HEK293 (cell line): ENCODE data around the gene KCNMA1.

Experiments used
- CTCF ChIA-PET: fragments of 350-600 bp; formaldehyde crosslinking; extraction: SDS; loops from one replicate; lab custom pipeline; 2021; ENCODE audit warnings: antibody characterized with exemption; lab: Yijun Ruan, JAX
- POLR2A ChIA-PET: fragments of 300-600 bp; formaldehyde crosslinking; extraction: SDS; loops from one replicate; lab custom pipeline; 2020; ENCODE audit warnings: antibody characterized with exemption, inconsistent platforms; lab: Yijun Ruan, JAX
- H3K27ac ChIP-seq: fragments of 200-500 bp; sonication (Bioruptor generic); 2 replicates; pipeline ENCODE4 v1.5.1; 2014; ENCODE audit warnings: low read depth, low read length, control low read depth, inconsistent platforms; ENCODE audit errors: extremely low read depth
- H3K36me3 ChIP-seq, 2 experiments: fragments of 200-500 bp in 1 of 2; sonication (Bioruptor generic) in 1 of 2; 1 replicate in 1 of 2; 2 replicates in 1 of 2; pipeline ENCODE4 v1.5.1; 2014 to 2017; ENCODE audit warnings: inconsistent platforms in 2 of 2, low read length in 2 of 2; ENCODE audit not compliant: control insufficient read depth in 2 of 2, insufficient read depth in 1 of 2
- H3K4me1 ChIP-seq: fragments of 200-500 bp; sonication (Bioruptor generic); 2 replicates; pipeline ENCODE4 v1.5.1; 2014; ENCODE audit warnings: mild to moderate bottlenecking, low read length, inconsistent platforms; ENCODE audit not compliant: control insufficient read depth, insufficient read depth
- H3K4me3 ChIP-seq: 2 replicates; pipeline ENCODE4 v1.5.1; 2011; ENCODE audit warnings: low read depth, mild to moderate bottlenecking, control low read depth, low read length, moderate library complexity
- H3K9me3 ChIP-seq: fragments of 200-500 bp; sonication (Bioruptor generic); 2 replicates; pipeline ENCODE4 v1.5.1; 2014; ENCODE audit warnings: low read depth, low read length, inconsistent platforms; ENCODE audit not compliant: control insufficient read depth, insufficient read depth
- GLIS1 ChIP-seq: fragments of 450-650 bp; formaldehyde crosslinking; IDR thresholded peaks from 2 replicates; pipeline ENCODE4 v1.5.1; 2016; ENCODE audit warnings: missing biosample characterization, missing genetic modification characterization
- IKZF3 ChIP-seq: fragments of 450-650 bp; IDR thresholded peaks from 2 replicates; pipeline ENCODE4 v1.5.0; 2018; ENCODE audit warnings: missing biosample characterization, mild to moderate bottlenecking, missing genetic modification characterization, moderate library complexity
- SETDB1 ChIP-seq: IDR thresholded peaks from one replicate; pipeline ENCODE4 v1.6.1; 2017; ENCODE audit warnings: mild to moderate bottlenecking, low read length, moderate library complexity, mixed read lengths; ENCODE audit not compliant: insufficient read length
- TSHZ1 ChIP-seq: fragments of 450-650 bp; formaldehyde crosslinking; IDR thresholded peaks from 2 replicates; pipeline ENCODE4 v1.5.1; 2016; ENCODE audit warnings: missing biosample characterization, missing genetic modification characterization, borderline replicate concordance
- ZBTB10 ChIP-seq: fragments of 450-650 bp; formaldehyde crosslinking; IDR thresholded peaks from 2 replicates; pipeline ENCODE4 v1.5.1; 2016; ENCODE audit warnings: missing biosample characterization, missing genetic modification characterization
- ZFP69B ChIP-seq: fragments of 450-650 bp; formaldehyde crosslinking; IDR thresholded peaks from 2 replicates; pipeline ENCODE4 v1.5.1; 2016; ENCODE audit warnings: missing biosample characterization, missing genetic modification characterization
- ZNF114 ChIP-seq: fragments of 450-650 bp; formaldehyde crosslinking; IDR thresholded peaks from 2 replicates; pipeline ENCODE4 v1.5.0; 2017; ENCODE audit warnings: missing biosample characterization, missing genetic modification characterization
- ZNF214 ChIP-seq: fragments of 450-650 bp; formaldehyde crosslinking; IDR thresholded peaks from 2 replicates; pipeline ENCODE4 v1.5.1; 2017; ENCODE audit warnings: missing biosample characterization, mild to moderate bottlenecking, missing genetic modification characterization, borderline replicate concordance
- ZNF513 ChIP-seq: fragments of 450-650 bp; IDR thresholded peaks from 2 replicates; pipeline ENCODE4 v1.5.1; 2018; ENCODE audit warnings: missing biosample characterization, missing genetic modification characterization
- ZNF514 ChIP-seq: fragments of 450-650 bp; formaldehyde crosslinking; IDR thresholded peaks from 2 replicates; pipeline ENCODE4 v1.5.1; 2016; ENCODE audit warnings: missing biosample characterization, missing genetic modification characterization
- ZNF558 ChIP-seq: fragments of 450-650 bp; formaldehyde crosslinking; IDR thresholded peaks from 2 replicates; pipeline ENCODE4 v1.5.1; 2016; ENCODE audit warnings: missing biosample characterization, missing genetic modification characterization
- ZNF585B ChIP-seq: fragments of 450-650 bp; formaldehyde crosslinking; IDR thresholded peaks from 2 replicates; pipeline ENCODE4 v1.5.1; 2016; ENCODE audit warnings: missing biosample characterization, missing genetic modification characterization
- ZNF623 ChIP-seq: fragments of 450-650 bp; formaldehyde crosslinking; IDR thresholded peaks from 2 replicates; pipeline ENCODE4 v1.5.1; 2016; ENCODE audit warnings: missing biosample characterization, missing genetic modification characterization
- ZNF639 ChIP-seq: fragments of 450-650 bp; formaldehyde crosslinking; IDR thresholded peaks from 2 replicates; pipeline ENCODE4 v1.5.1; 2016; ENCODE audit warnings: missing biosample characterization, missing genetic modification characterization
- ZNF701 ChIP-seq: fragments of 450-650 bp; formaldehyde crosslinking; IDR thresholded peaks from 2 replicates; pipeline ENCODE4 v1.5.1; 2016; ENCODE audit warnings: missing biosample characterization, missing genetic modification characterization
- ZNF704 ChIP-seq: fragments of 450-650 bp; formaldehyde crosslinking; IDR thresholded peaks from 2 replicates; pipeline ENCODE4 v1.5.1; 2016; ENCODE audit warnings: missing biosample characterization, missing genetic modification characterization
- ZNF768 ChIP-seq: fragments of 450-650 bp; formaldehyde crosslinking; IDR thresholded peaks from 2 replicates; pipeline ENCODE4 v1.5.1; 2018; ENCODE audit warnings: missing biosample characterization, mild to moderate bottlenecking, missing genetic modification characterization
- ZNF791 ChIP-seq: fragments of 450-650 bp; formaldehyde crosslinking; IDR thresholded peaks from 2 replicates; pipeline ENCODE4 v1.5.1; 2016; ENCODE audit warnings: missing biosample characterization, missing genetic modification characterization
- ZNF843 ChIP-seq: fragments of 450-650 bp; formaldehyde crosslinking; IDR thresholded peaks from 2 replicates; pipeline ENCODE4 v1.5.1; 2016; ENCODE audit warnings: missing biosample characterization, missing genetic modification characterization
- ZSCAN4 ChIP-seq: fragments of 450-650 bp; formaldehyde crosslinking; IDR thresholded peaks from 2 replicates; pipeline ENCODE4 v1.5.1; 2017; ENCODE audit warnings: missing biosample characterization, missing genetic modification characterization
- ZSCAN5A ChIP-seq: fragments of 450-650 bp; formaldehyde crosslinking; IDR thresholded peaks from 2 replicates; pipeline ENCODE4 v1.5.1; 2016; ENCODE audit warnings: missing biosample characterization, missing genetic modification characterization

The KCNMA1 gene

GRCh38 chr10:77520995-77521394 lies 116.6 kb downstream of the KCNMA1 start:
- no peaks in the 10 kb centered on the region for H3K36me3 ChIP-seq
- ChIA-PET CTCF (no interaction called here), POLR2A (no interaction called here)
- H3K27ac ChIP-seq: no peak overlapping the region
- no peak overlapping the region for H3K4me3 ChIP-seq
- H3K4me1 ChIP-seq: no peaks in the 10 kb centered on the region
- H3K9me3 ChIP-seq: no peaks in the 10 kb centered on the region
- TF ChIP-seq ZNF623 (tag by site-specific recombination) (peak; percentile 94), ZNF639 (no peak)

GRCh38 chr10:77520290-77520689 lies 117.3 kb downstream of the KCNMA1 start:
- Histone ChIP-seq H3K4me1 (no peaks in the 10 kb centered on the region), H3K4me3 (no peak overlapping the region), H3K9me3 (no peaks in the 10 kb centered on the region), H3K27ac (no peak overlapping the region), H3K36me3 (no peaks in the 10 kb centered on the region)
- ChIA-PET POLR2A (no interaction called here), CTCF (no interaction called here)
- TF ChIP-seq IKZF3 (tag by site-specific recombination): no peak
- no peak for TF ChIP-seq ZNF558 (tag by site-specific recombination)
- TF ChIP-seq SETDB1: no peak
- TF ChIP-seq ZBTB10 (tag by site-specific recombination): no peak
- TF ChIP-seq GLIS1: no peak
- TF ChIP-seq ZNF704 (tag by site-specific recombination): no peak
- TF ChIP-seq ZNF513 (tag by site-specific recombination): no peak
- no peak for TF ChIP-seq ZNF585B
- no peak for TF ChIP-seq ZSCAN4 (tag by site-specific recombination)
- no peak for TF ChIP-seq ZNF514
- TF ChIP-seq ZNF701 (tag by site-specific recombination): no peak
- TF ChIP-seq ZNF791: no peak
- no peak for TF ChIP-seq TSHZ1
- no peak for TF ChIP-seq ZNF214 (tag by site-specific recombination)
- TF ChIP-seq ZFP69B (tag by site-specific recombination): no peak
- no peak for TF ChIP-seq ZNF843
- TF ChIP-seq ZSCAN5A (tag by site-specific recombination): no peak
- no peak for TF ChIP-seq ZNF114 (tag by site-specific recombination)
- TF ChIP-seq ZNF768 (tag by site-specific recombination): no peak
